IMR-90 (cell line): ENCODE measurements around the gene TSPO. TPM values are rescaled to one million over a fixed set of nuclear protein-coding genes. Genes with fewer than 3 reads are reported as not detected.

ENCODE experiments used
- ATAC-seq: fragments of 200-7000 bp; cut with Tn5 transposase; 2 replicates; pipeline ENCODE4 v1.9.1; 2020; ENCODE audit warnings: low read depth, mild to moderate bottlenecking, moderate library complexity
- BruUV-seq: library from RNA; stranded (reverse); fragments of 400-500 nt; replicated peaks from 2 replicates; lab custom pipeline; 2021; lab: Mats Ljungman, UMichigan
- CTCF ChIA-PET: fragments of 300-600 bp; formaldehyde crosslinking; extraction: SDS; loops from one replicate; lab custom pipeline; 2021; ENCODE audit warnings: antibody characterized with exemption; lab: Yijun Ruan, JAX
- POLR2A ChIA-PET: fragments of 300-600 bp; sonication (Branson Sonifier 250); formaldehyde crosslinking; loops from one replicate; lab custom pipeline; 2022; ENCODE audit warnings: antibody characterized with exemption; ENCODE audit not compliant: unreplicated experiment; lab: Charles Lee
- DNase-seq: peaks from one replicate; pipeline ENCODE4 v3.0.0; 2013
- H2AFZ ChIP-seq: replicated peaks from 2 replicates; pipeline ENCODE3; 2013; ENCODE audit warnings: low read length, mild to moderate bottlenecking; ENCODE audit not compliant: poor library complexity
- H2AK5ac ChIP-seq: 2 replicates; pipeline ENCODE4 v1.6.1; 2013; ENCODE audit warnings: low read depth, low read length, inconsistent platforms
- H2AK9ac ChIP-seq: replicated peaks from 2 replicates; pipeline ENCODE3; 2013; ENCODE audit warnings: mild to moderate bottlenecking, low read depth, low read length, moderate library complexity; ENCODE audit not compliant: poor library complexity
- H2BK120ac ChIP-seq: 2 replicates; pipeline ENCODE4 v1.6.1; 2013; ENCODE audit warnings: low read depth, low read length, inconsistent platforms
- H2BK15ac ChIP-seq: 3 replicates; pipeline ENCODE4 v1.6.1; 2013; ENCODE audit warnings: low read depth, low read length, inconsistent platforms
- H2BK20ac ChIP-seq: 2 replicates; pipeline ENCODE4 v1.6.1; 2013; ENCODE audit warnings: low read depth, mild to moderate bottlenecking, inconsistent platforms, low read length, moderate library complexity
- H2BK5ac ChIP-seq: 2 replicates; pipeline ENCODE4 v1.6.1; 2013; ENCODE audit warnings: mild to moderate bottlenecking, low read depth, low read length, inconsistent platforms; ENCODE audit not compliant: poor library complexity, severe bottlenecking
- H3K14ac ChIP-seq: replicated peaks from 2 replicates; pipeline ENCODE4 v1.6.1; 2013; ENCODE audit warnings: low read depth, low read length, inconsistent platforms
- H3K18ac ChIP-seq: 2 replicates; pipeline ENCODE4 v1.6.1; 2013; ENCODE audit warnings: low read depth, low read length, control low read depth
- H3K23ac ChIP-seq: 2 replicates; pipeline ENCODE4 v1.6.1; 2013; ENCODE audit warnings: low read depth, low read length, inconsistent platforms
- H3K27ac ChIP-seq: 2 replicates; pipeline ENCODE4 v1.5.1; 2013; ENCODE audit warnings: mild to moderate bottlenecking, control low read depth, low read length; ENCODE audit not compliant: insufficient read depth
- H3K27me3 ChIP-seq: 2 replicates; pipeline ENCODE4 v1.6.1; 2013; ENCODE audit warnings: low read length; ENCODE audit not compliant: control insufficient read depth, insufficient read depth
- H3K36me3 ChIP-seq: 2 replicates; pipeline ENCODE4 v1.6.1; 2013; ENCODE audit warnings: low read length, mixed read lengths; ENCODE audit not compliant: control insufficient read depth, insufficient read depth
- H3K4ac ChIP-seq: 2 replicates; pipeline ENCODE4 v1.6.1; 2013; ENCODE audit warnings: low read depth, low read length, inconsistent platforms
- H3K4me1 ChIP-seq: 2 replicates; pipeline ENCODE4 v1.6.1; 2013; ENCODE audit warnings: low read length, mixed read lengths; ENCODE audit not compliant: control insufficient read depth, insufficient read depth
- H3K4me2 ChIP-seq: 2 replicates; pipeline ENCODE4 v1.6.1; 2013; ENCODE audit warnings: low read depth, mild to moderate bottlenecking, control low read depth, low read length, moderate library complexity
- H3K4me3 ChIP-seq: 2 replicates; pipeline ENCODE4 v1.5.1; 2013; ENCODE audit warnings: low read depth, mild to moderate bottlenecking, control low read depth, low read length, moderate library complexity; ENCODE audit not compliant: insufficient read depth
- H3K56ac ChIP-seq: 2 replicates; pipeline ENCODE4 v1.6.1; 2013; ENCODE audit warnings: low read length, inconsistent platforms; ENCODE audit not compliant: insufficient read depth; ENCODE audit errors: extremely low read depth
- H3K79me1 ChIP-seq, 2 experiments: 2 replicates each; pipeline ENCODE4 v1.6.1; 2013; ENCODE audit warnings: low read length in 2 of 2, inconsistent platforms in 1 of 2, low read depth in 1 of 2
- H3K9ac ChIP-seq: 2 replicates; pipeline ENCODE4 v1.6.1; 2013; ENCODE audit warnings: low read depth, low read length, control low read depth
- H3K9me1 ChIP-seq: 2 replicates; pipeline ENCODE4 v1.6.1; 2013; ENCODE audit warnings: low read length, inconsistent platforms; ENCODE audit not compliant: insufficient read depth
- H3K9me3 ChIP-seq: 2 replicates; pipeline ENCODE4 v1.6.1; 2013; ENCODE audit warnings: low read length; ENCODE audit not compliant: control insufficient read depth, insufficient read depth
- H4K20me1 ChIP-seq: 2 replicates; pipeline ENCODE4 v1.6.1; 2013; ENCODE audit warnings: low read length, inconsistent platforms; ENCODE audit not compliant: insufficient read depth
- H4K5ac ChIP-seq: 2 replicates; pipeline ENCODE4 v1.6.1; 2013; ENCODE audit warnings: mild to moderate bottlenecking, low read depth, low read length, control low read depth
- H4K8ac ChIP-seq, 2 experiments: 2 replicates each; pipeline ENCODE4 v1.6.1; 2013; ENCODE audit warnings: low read depth in 2 of 2, low read length in 2 of 2, control low read depth in 1 of 2, inconsistent platforms in 1 of 2
- H4K91ac ChIP-seq: 2 replicates; pipeline ENCODE4 v1.6.1; 2013; ENCODE audit warnings: low read depth, low read length, inconsistent platforms; ENCODE audit not compliant: insufficient read depth
- CEBPB ChIP-seq: IDR thresholded peaks from 2 replicates; pipeline ENCODE4 v1.6.1; 2012; ENCODE audit warnings: low read depth, low read length, improper control_type of control experiment
- CHD1 ChIP-seq: IDR thresholded peaks from 2 replicates; pipeline ENCODE4 v1.6.1; 2012; ENCODE audit warnings: low read depth, low read length, improper control_type of control experiment
- MAFK ChIP-seq: IDR thresholded peaks from 2 replicates; pipeline ENCODE4 v1.6.1; 2012; ENCODE audit warnings: low read depth, low read length, improper control_type of control experiment
- MAZ ChIP-seq: IDR thresholded peaks from 2 replicates; pipeline ENCODE4 v1.6.1; 2012; ENCODE audit warnings: low read depth, mild to moderate bottlenecking, low read length, improper control_type of control experiment, moderate library complexity, borderline replicate concordance
- MXI1 ChIP-seq: IDR thresholded peaks from 2 replicates; pipeline ENCODE4 v1.6.1; 2012; ENCODE audit warnings: low read depth, mild to moderate bottlenecking, low read length, moderate library complexity, borderline replicate concordance
- RAD21 ChIP-seq: IDR thresholded peaks from 2 replicates; pipeline ENCODE4 v1.6.1; 2012; ENCODE audit warnings: low read length, improper control_type of control experiment
- SMC3 ChIP-seq: fragments of 150-350 bp; IDR thresholded peaks from 2 replicates; pipeline ENCODE4 v1.6.1; 2016; ENCODE audit warnings: low read depth, mild to moderate bottlenecking, antibody characterized with exemption, low read length, moderate library complexity
- WGBS, 2 experiments: methylation state at CpG; one replicate each; pipeline versions ENCODE4 v1.1.5 to v1.1.7; 2013; ENCODE audit warnings: missing lambda C conversion rate in 2 of 2; ENCODE audit not compliant: insufficient read length in 1 of 2; ENCODE audit errors: extremely low coverage in 2 of 2; 5-methylcytosine and 5-hydroxymethylcytosine counted together
- dilution Hi-C: fragments of 300-500 bp; cut with HindIII; formaldehyde crosslinking; loops from one replicate; pipeline ENCODE4 v1.14.3; 2018; ENCODE audit warnings: low sequenced_read_pairs; ENCODE audit not compliant: unreplicated experiment
- in situ Hi-C: fragments of 300-500 bp; cut with MboI; formaldehyde crosslinking; loops from 3 replicates; pipeline ENCODE4 v1.14.3; 2019; ENCODE audit warnings: low sequenced_read_pairs, inconsistent platforms, mixed read lengths
- intact Hi-C: fragments of 100-400 bp; cut with micrococcal nuclease; formaldehyde crosslinking; loops from 2 replicates; pipeline ENCODE4 v1.10.0; 2022
- polyA plus RNA-seq, 3 experiments: library from polyadenylated mRNA; depleted of rRNA; stranded (reverse); fragments of >200 nt; gene quantifications; 2 replicates each; pipeline ENCODE4 v1.2.3, GENCODE V29; 2012; ENCODE audit warnings: low replicate concordance in 1 of 3
- total RNA-seq: library from RNA; depleted of rRNA; stranded (reverse); fragments of >200 nt; gene quantifications from 2 replicates; pipeline ENCODE4 v1.2.3, GENCODE V29; 2012
- TF ChIP-seq, protein P1 (sequence below): fragments of 150-350 bp; IDR thresholded peaks from 2 replicates; pipeline ENCODE4 v1.6.1; 2017; ENCODE audit warnings: mild to moderate bottlenecking, antibody characterized with exemption, low read length, low read depth
- TF ChIP-seq, protein P2 (sequence below): fragments of 150-350 bp; IDR thresholded peaks from 2 replicates; pipeline ENCODE4 v1.6.1; 2016; ENCODE audit warnings: low read depth, mild to moderate bottlenecking, low read length, moderate library complexity, borderline replicate concordance
- TF ChIP-seq, protein P3 (sequence below): conservative IDR thresholded peaks from 2 replicates; pipeline ENCODE4 v1.5.1; 2012; ENCODE audit warnings: mild to moderate bottlenecking, low read depth, low read length, improper control_type of control experiment

The TSPO gene
- total and polyA plus RNA-seq, 2 of the 4 experiments (the other 2 are of a cell fraction), result 115 to 297 TPM

DNA sequence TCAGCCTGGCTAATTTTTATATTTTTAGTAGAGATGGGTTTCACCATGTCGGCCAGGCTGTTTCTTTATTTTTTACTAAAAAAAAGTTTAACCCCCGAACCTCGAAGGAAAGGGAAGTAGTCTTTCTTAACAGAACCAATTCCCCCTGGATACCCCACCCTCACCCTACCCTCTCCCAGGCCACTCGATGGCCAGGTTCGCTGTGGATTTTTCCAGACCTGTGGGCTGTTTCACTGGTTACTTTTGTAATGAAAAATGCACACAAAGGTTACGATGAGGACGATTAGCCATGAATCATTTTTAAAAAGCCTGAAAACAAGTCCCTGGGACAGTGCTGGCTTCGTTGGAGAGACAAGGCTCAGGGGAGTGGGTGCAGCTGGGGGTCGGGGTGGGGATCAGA is 2.5 kb downstream of the TSPO start:
- Histone ChIP-seq H3K4me3 (no peak overlapping the region), H4K20me1 (peaks cover 43% of the 10 kb centered on the region), H2BK20ac (no peak overlapping the region), H3K79me1 (peaks cover 14 to 70% of the 10 kb centered on the region in 2 experiments), H4K91ac (no peak overlapping the region), H3K4me2 (no peak overlapping the region), H3K14ac (no peak overlapping the region), H3K27me3 (no peaks in the 10 kb centered on the region), H2AK5ac (no peak overlapping the region), H3K23ac (no peak overlapping the region), H2BK5ac (no peak overlapping the region), H3K9me3 (no peaks in the 10 kb centered on the region), H3K27ac (no peak overlapping the region), H2BK120ac (no peak overlapping the region), H2AFZ (no peak overlapping the region), H3K36me3 (peaks cover 2% of the 10 kb centered on the region; the same call in 1 of the 2 replicates), H3K9ac (no peak overlapping the region), H3K4me1 (peaks cover 11% of the 10 kb centered on the region), H2AK9ac (no peak overlapping the region), H3K18ac (no peak overlapping the region), H2BK15ac (no peak overlapping the region), H3K4ac (no peak overlapping the region), H3K9me1 (peaks cover 13% of the 10 kb centered on the region; the same call in 1 of the 2 replicates), H4K8ac (no peak overlapping the region), H3K56ac (no peak overlapping the region), H4K5ac (no peak overlapping the region)
- ChIA-PET POLR2A (no interaction called here), CTCF (no interaction called here)
- dilution Hi-C loops (no loop called here), in situ Hi-C loops (no loop called here), intact Hi-C loops (no loop called here)
- WGBS, 2 experiments, result 89% methylated on average over 2 of the region's 9 CpGs; no CpG with 5 or more reads in 1 of the 2 experiments
- no peak for DNase-seq
- ATAC-seq, result no peak
- no peak for TF ChIP-seq MAZ
- TF ChIP-seq, protein P1, sequence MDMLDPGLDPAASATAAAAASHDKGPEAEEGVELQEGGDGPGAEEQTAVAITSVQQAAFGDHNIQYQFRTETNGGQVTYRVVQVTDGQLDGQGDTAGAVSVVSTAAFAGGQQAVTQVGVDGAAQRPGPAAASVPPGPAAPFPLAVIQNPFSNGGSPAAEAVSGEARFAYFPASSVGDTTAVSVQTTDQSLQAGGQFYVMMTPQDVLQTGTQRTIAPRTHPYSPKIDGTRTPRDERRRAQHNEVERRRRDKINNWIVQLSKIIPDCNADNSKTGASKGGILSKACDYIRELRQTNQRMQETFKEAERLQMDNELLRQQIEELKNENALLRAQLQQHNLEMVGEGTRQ, result no peak
- no peak for TF ChIP-seq CHD1
- no peak for TF ChIP-seq MXI1
- TF ChIP-seq, protein P2, sequence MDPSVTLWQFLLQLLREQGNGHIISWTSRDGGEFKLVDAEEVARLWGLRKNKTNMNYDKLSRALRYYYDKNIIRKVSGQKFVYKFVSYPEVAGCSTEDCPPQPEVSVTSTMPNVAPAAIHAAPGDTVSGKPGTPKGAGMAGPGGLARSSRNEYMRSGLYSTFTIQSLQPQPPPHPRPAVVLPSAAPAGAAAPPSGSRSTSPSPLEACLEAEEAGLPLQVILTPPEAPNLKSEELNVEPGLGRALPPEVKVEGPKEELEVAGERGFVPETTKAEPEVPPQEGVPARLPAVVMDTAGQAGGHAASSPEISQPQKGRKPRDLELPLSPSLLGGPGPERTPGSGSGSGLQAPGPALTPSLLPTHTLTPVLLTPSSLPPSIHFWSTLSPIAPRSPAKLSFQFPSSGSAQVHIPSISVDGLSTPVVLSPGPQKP, result no peak
- TF ChIP-seq, protein P3, sequence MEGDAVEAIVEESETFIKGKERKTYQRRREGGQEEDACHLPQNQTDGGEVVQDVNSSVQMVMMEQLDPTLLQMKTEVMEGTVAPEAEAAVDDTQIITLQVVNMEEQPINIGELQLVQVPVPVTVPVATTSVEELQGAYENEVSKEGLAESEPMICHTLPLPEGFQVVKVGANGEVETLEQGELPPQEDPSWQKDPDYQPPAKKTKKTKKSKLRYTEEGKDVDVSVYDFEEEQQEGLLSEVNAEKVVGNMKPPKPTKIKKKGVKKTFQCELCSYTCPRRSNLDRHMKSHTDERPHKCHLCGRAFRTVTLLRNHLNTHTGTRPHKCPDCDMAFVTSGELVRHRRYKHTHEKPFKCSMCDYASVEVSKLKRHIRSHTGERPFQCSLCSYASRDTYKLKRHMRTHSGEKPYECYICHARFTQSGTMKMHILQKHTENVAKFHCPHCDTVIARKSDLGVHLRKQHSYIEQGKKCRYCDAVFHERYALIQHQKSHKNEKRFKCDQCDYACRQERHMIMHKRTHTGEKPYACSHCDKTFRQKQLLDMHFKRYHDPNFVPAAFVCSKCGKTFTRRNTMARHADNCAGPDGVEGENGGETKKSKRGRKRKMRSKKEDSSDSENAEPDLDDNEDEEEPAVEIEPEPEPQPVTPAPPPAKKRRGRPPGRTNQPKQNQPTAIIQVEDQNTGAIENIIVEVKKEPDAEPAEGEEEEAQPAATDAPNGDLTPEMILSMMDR, result no peak
- no peak for TF ChIP-seq RAD21
- TF ChIP-seq CEBPB, result no peak
- TF ChIP-seq SMC3, result no peak
- no peak for TF ChIP-seq MAFK
- BruUV-seq, result TSS peak; percentile 26
